Breast epithelium (tissue), 4 donors: ENCODE measurements around the gene SORBS2. TPM values are rescaled to one million over a fixed set of nuclear protein-coding genes. Genes with fewer than 3 reads are reported as not detected.
A peak's percentile ranks its signal among the peaks of the same experiment; 100 is the strongest.

Experiments used
- DNase-seq, 2 donors: peaks; one replicate each; pipeline ENCODE4 v3.0.0-alpha.2; 2019; ENCODE audit warnings: low spot score in 2 of 2
- H3K27ac ChIP-seq, 2 donors: fragments of 200-600 bp; sonication (generic) in 1 of 2; one replicate each; pipeline ENCODE4 v1.5.1; 2016 to 2019; ENCODE audit warnings: mild to moderate bottlenecking in 1 of 2
- H3K27me3 ChIP-seq, 2 donors: fragments of 200-600 bp; sonication (generic) in 1 of 2; one replicate each; pipeline versions ENCODE4 v1.5.1 to v1.6.0; 2017 to 2019; ENCODE audit warnings: control low read depth in 1 of 2, mild to moderate bottlenecking in 1 of 2
- H3K36me3 ChIP-seq: fragments of 200-600 bp; one replicate; pipeline ENCODE4 v1.5.1; 2019
- H3K4me1 ChIP-seq, 2 donors: fragments of 200-600 bp; sonication (generic); one replicate each; pipeline ENCODE4 v1.5.1; 2016 to 2019; ENCODE audit warnings: control low read depth in 1 of 2
- H3K4me3 ChIP-seq, 3 donors: fragments of 200-600 bp; sonication (generic); 1 replicate in 2 of 3; 2 replicates in 1 of 3; pipeline ENCODE4 v1.5.1; 2016 to 2019; ENCODE audit warnings: mild to moderate bottlenecking in 3 of 3, moderate library complexity in 2 of 3
- H3K9me3 ChIP-seq, 2 donors: fragments of 200-600 bp; sonication (generic) in 1 of 2; one replicate each; pipeline ENCODE4 v1.5.1; 2016 to 2019; ENCODE audit warnings: control low read depth in 1 of 2
- POLR2A ChIP-seq: fragments of 450-650 bp; IDR thresholded peaks from one replicate; pipeline ENCODE4 v1.6.1; 2016; ENCODE audit warnings: antibody characterized with exemption, mild to moderate bottlenecking, moderate library complexity
- POLR2AphosphoS5 ChIP-seq, 3 donors: sonication (generic); formaldehyde crosslinking; IDR thresholded peaks; one replicate each; pipeline ENCODE4 v1.6.1; 2017; ENCODE audit warnings: antibody characterized with exemption in 3 of 3
- intact Hi-C: fragments of 100-400 bp; cut with DNase I; formaldehyde crosslinking; loops from one replicate; pipeline ENCODE4 v1.15.1; 2023; ENCODE audit warnings: low total_unique reads
- total RNA-seq, 3 donors: library from RNA; depleted of rRNA; stranded (reverse); fragments of >200 nt; gene quantifications; one replicate each; pipeline ENCODE4 v1.1.0, GENCODE V29; 2016
- TF ChIP-seq, protein P1 (sequence below), 3 donors: fragments of 450-650 bp; IDR thresholded peaks; one replicate each; pipeline ENCODE4 v1.5.1; 2016 to 2017; ENCODE audit warnings: antibody characterized with exemption in 3 of 3, mild to moderate bottlenecking in 3 of 3, moderate library complexity in 3 of 3

Gene SORBS2
- total RNA-seq, 3 donors from 2014 or later = 21.8 to 132 (median 105) TPM

DNA sequence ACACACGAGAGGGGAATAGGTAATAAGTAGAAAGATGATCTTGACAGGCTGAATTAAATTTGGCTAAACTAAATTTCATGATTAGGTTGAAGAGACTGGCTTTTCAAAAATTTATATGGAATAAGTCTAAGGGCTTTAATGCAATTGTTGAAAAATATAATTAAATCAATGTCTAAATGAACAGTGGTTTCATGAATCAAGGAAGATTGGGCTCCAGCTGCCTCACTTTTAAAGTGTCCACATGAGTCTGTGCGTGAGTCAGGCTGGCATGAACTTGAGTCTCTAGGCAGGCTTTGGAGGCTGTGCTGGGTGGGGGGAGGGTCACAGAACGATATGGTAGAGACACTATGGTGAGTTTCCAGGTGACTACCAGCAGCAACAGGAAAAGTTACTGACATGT is 111.9 kb downstream of the SORBS2 start:
- Histone ChIP-seq H3K9me3 (no peaks in the 10 kb centered on the region), H3K4me1 (no peaks in the 10 kb centered on the region), H3K27ac (no peak overlapping the region), H3K36me3 (no peaks in the 10 kb centered on the region), H3K4me3 (no peak overlapping the region), H3K27me3 (no peaks in the 10 kb centered on the region)
- intact Hi-C loops = no loop called here
- TF ChIP-seq POLR2A (no peak), POLR2AphosphoS5 (IDR thresholded peaks at IDR 0.05) (no peak)
- TF ChIP-seq, protein P1, sequence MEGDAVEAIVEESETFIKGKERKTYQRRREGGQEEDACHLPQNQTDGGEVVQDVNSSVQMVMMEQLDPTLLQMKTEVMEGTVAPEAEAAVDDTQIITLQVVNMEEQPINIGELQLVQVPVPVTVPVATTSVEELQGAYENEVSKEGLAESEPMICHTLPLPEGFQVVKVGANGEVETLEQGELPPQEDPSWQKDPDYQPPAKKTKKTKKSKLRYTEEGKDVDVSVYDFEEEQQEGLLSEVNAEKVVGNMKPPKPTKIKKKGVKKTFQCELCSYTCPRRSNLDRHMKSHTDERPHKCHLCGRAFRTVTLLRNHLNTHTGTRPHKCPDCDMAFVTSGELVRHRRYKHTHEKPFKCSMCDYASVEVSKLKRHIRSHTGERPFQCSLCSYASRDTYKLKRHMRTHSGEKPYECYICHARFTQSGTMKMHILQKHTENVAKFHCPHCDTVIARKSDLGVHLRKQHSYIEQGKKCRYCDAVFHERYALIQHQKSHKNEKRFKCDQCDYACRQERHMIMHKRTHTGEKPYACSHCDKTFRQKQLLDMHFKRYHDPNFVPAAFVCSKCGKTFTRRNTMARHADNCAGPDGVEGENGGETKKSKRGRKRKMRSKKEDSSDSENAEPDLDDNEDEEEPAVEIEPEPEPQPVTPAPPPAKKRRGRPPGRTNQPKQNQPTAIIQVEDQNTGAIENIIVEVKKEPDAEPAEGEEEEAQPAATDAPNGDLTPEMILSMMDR (IDR thresholded peaks at IDR 0.05) = no peak
- no peak for DNase-seq

DNA sequence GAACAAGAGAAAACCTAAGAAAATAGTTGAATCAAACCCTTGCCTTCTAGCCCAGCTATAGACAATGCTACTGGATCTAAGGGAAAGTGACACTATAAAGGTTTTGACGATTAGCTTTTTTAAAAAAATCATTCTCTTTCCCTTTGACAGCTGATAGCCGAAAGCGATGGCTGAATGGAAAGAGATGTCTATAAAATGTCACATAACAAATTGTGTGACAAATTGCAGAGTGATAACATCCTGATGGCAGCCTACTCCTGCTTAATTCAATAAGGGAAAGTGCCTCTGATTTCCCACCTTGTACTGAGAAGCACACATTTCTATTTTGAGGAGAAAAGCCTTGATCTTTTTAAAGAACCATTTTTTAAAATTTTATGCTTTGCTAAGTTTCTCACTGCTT is 114.5 kb downstream of the SORBS2 start:
- Histone ChIP-seq H3K9me3 (no peaks in the 10 kb centered on the region), H3K27ac (no peak overlapping the region), H3K4me3 (no peak overlapping the region), H3K36me3 (no peaks in the 10 kb centered on the region), H3K4me1 (no peaks in the 10 kb centered on the region), H3K27me3 (no peaks in the 10 kb centered on the region)
- intact Hi-C loops = no loop called here
- DNase-seq = no peak
- TF ChIP-seq POLR2AphosphoS5 (IDR thresholded peaks at IDR 0.05) = no peak
- TF ChIP-seq POLR2A = no peak
- TF ChIP-seq, protein P1 (IDR thresholded peaks at IDR 0.05) = no peak

DNA sequence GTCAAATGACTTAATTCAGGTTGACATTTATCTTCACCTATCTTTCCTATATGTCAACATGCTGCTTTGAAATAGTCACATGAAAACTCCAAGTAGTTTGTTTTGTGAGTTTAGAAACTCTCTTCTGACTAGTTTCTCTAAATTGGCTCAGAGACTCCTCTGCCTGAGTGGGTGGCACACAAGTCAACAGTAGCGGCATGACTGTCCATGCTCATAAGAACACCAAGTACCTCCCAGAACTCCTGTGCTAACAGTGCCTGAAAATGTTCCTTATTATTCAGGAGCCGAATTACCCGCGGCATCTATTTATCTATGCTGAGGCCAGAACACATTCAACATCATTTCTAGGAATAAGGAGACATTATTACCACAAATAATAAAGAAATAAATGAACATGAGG is 116.3 kb downstream of the SORBS2 start:
- no peaks in the 10 kb centered on the region for H3K9me3 ChIP-seq
- intact Hi-C loops = no loop called here
- H3K27me3 ChIP-seq = no peaks in the 10 kb centered on the region
- no peaks in the 10 kb centered on the region for H3K36me3 ChIP-seq
- H3K4me3 ChIP-seq = no peak overlapping the region
- TF ChIP-seq POLR2A (no peak), POLR2AphosphoS5 (IDR thresholded peaks at IDR 0.05) (no peak)
- TF ChIP-seq, protein P1 (IDR thresholded peaks at IDR 0.05) = no peak
- no peaks in the 10 kb centered on the region for H3K4me1 ChIP-seq
- no peak overlapping the region for H3K27ac ChIP-seq
- no peak for DNase-seq

DNA sequence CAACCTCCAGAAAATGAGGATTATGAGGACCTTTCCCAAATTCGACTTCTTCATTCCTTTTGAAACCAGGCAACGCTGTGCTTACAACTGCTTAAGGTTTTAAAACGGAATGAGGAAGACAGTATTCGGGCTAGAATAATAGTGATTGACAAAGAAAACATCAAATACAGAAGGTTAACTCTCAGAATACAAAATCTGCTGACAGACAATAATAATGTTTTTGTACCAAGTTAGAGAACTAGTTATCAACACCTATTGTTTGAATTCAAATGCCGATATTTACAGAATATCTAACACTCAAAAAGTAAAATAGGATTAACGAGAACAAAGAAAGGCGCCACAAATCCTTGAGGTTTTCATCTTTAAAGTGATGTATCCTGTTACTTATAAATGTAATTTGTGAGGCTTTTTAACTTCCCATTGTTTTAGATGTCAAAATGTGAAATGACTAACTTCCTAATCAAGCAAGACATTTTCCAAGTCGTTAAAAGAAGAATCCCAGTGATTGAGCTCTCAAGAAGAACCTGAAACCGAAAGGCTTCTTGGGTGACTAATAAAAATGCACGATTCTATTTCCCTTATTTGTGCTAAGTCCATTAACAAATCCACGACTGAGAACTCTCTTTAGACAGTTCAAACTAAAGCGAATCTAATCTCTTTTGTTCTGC is 118.3 kb downstream of the SORBS2 start:
- H3K27ac ChIP-seq = peak overlapping the region; percentile 9 to 16

DNA sequence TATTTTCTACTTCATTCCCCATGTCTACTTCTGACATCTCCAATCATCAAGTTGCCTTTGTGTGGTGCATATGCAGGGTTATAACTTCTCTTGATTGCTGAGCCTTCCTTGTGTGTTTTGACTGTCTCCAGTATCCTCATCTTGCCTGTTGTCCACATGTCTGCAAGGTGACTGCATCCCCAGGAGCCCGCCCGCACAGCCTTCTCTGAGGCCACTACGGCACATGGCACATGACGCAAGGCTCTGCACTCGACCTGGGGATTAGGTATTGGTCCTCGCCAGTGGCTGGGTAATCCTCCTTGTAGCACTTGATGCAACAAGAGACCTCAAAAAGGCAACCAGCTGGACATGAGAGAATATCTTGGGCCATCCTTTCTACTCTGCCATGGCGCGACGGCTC is 122.6 kb downstream of the SORBS2 start:
- H3K36me3 ChIP-seq = no peaks in the 10 kb centered on the region
- no peak overlapping the region for H3K4me3 ChIP-seq
- no peak for TF ChIP-seq POLR2AphosphoS5 (IDR thresholded peaks at IDR 0.05)
- TF ChIP-seq, protein P1 (IDR thresholded peaks at IDR 0.05) = no peak
- TF ChIP-seq POLR2A = no peak
- no peak for DNase-seq
- intact Hi-C loops = no loop called here
- H3K4me1 ChIP-seq = no peaks in the 10 kb centered on the region
- no peaks in the 10 kb centered on the region for H3K9me3 ChIP-seq
- no peak overlapping the region for H3K27ac ChIP-seq
- no peaks in the 10 kb centered on the region for H3K27me3 ChIP-seq

More for the DNA sequence above, 118.3 kb downstream of the SORBS2 start:
- no peak for TF ChIP-seq POLR2A
- TF ChIP-seq POLR2AphosphoS5 (IDR thresholded peaks at IDR 0.05) = no peak
- TF ChIP-seq, protein P1 (IDR thresholded peaks at IDR 0.05) = no peak
- peak overlapping the region in 1 of 3 donors; percentile 18 for H3K4me3 ChIP-seq
- H3K36me3 ChIP-seq = no peaks in the 10 kb centered on the region
- no peak for DNase-seq
- H3K4me1 ChIP-seq = no peaks in the 10 kb centered on the region
- H3K27me3 ChIP-seq = no peaks in the 10 kb centered on the region
- intact Hi-C loops = no loop called here
- H3K9me3 ChIP-seq = no peaks in the 10 kb centered on the region
